Epithelial cell of proximal tubule (primary cell): Measurements from ENCODE around the gene CACFD1. TPM values are rescaled to one million over a fixed set of nuclear protein-coding genes. Genes with fewer than 3 reads are reported as not detected.

Experiments
- DNase-seq: peaks from one replicate; pipeline ENCODE4 v3.0.0-alpha.2; 2011; ENCODE audit warnings: low read depth
- H3K4me3 ChIP-seq: 2 replicates; pipeline ENCODE4 v1.5.1; 2011; ENCODE audit warnings: low read depth, mild to moderate bottlenecking, low read length
- total RNA-seq: library from RNA; depleted of rRNA; stranded (reverse); fragments of >200 nt; gene quantifications from 2 replicates; pipeline ENCODE4 v1.2.3, GENCODE V29; 2015
- TF ChIP-seq, protein P1 (sequence below): conservative IDR thresholded peaks from 2 replicates; pipeline ENCODE4 v1.5.1; 2012; ENCODE audit warnings: low read depth, mild to moderate bottlenecking, low read length

CACFD1 gene
- total RNA-seq, 1 donor from 2014 or later = 11.0 TPM

DNA sequence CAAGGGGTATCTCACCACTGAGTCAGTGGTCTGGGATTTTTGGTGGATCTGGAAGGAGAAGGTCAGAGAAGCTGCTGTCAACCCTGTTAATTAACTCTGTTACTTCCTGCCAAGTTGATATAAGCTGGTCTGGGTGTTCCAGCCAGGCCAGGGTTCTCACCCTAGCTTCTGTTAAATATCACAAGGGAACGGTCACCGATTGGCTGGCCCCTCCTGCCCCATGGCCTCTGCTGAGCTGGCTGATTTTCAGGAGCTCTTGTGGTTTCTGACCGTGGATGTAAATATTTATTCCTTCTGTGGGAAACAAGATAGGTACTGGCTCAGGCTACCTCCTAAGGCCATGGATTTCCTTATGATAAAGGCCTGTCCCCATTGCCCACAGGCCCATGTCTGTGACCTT lies 36.6 kb upstream of the CACFD1 start:
- DNase-seq = no peak
- TF ChIP-seq, protein P1, sequence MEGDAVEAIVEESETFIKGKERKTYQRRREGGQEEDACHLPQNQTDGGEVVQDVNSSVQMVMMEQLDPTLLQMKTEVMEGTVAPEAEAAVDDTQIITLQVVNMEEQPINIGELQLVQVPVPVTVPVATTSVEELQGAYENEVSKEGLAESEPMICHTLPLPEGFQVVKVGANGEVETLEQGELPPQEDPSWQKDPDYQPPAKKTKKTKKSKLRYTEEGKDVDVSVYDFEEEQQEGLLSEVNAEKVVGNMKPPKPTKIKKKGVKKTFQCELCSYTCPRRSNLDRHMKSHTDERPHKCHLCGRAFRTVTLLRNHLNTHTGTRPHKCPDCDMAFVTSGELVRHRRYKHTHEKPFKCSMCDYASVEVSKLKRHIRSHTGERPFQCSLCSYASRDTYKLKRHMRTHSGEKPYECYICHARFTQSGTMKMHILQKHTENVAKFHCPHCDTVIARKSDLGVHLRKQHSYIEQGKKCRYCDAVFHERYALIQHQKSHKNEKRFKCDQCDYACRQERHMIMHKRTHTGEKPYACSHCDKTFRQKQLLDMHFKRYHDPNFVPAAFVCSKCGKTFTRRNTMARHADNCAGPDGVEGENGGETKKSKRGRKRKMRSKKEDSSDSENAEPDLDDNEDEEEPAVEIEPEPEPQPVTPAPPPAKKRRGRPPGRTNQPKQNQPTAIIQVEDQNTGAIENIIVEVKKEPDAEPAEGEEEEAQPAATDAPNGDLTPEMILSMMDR = no peak
- no peak overlapping the region for H3K4me3 ChIP-seq

DNA sequence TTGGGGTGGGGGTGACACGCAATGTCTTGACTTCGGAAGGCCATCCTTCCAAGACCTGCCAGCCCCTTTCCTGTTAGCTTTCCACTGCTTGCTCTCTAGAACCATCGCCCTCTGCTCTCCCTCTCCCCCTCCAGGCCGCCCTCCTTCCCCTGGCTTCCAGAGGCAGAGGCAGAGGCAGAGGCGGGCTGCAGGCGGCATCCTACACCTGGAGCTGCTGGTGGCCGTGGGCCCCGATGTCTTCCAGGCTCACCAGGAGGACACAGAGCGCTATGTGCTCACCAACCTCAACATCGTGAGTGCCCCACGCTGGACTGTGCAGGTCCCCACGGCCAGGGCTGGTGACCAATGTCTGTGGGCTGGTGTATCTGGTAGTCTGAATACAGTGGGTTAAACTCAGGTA lies 35.6 kb upstream of the CACFD1 start:
- H3K4me3 ChIP-seq = no peak overlapping the region
- DNase-seq = no peak
- TF ChIP-seq, protein P1 = no peak

DNA sequence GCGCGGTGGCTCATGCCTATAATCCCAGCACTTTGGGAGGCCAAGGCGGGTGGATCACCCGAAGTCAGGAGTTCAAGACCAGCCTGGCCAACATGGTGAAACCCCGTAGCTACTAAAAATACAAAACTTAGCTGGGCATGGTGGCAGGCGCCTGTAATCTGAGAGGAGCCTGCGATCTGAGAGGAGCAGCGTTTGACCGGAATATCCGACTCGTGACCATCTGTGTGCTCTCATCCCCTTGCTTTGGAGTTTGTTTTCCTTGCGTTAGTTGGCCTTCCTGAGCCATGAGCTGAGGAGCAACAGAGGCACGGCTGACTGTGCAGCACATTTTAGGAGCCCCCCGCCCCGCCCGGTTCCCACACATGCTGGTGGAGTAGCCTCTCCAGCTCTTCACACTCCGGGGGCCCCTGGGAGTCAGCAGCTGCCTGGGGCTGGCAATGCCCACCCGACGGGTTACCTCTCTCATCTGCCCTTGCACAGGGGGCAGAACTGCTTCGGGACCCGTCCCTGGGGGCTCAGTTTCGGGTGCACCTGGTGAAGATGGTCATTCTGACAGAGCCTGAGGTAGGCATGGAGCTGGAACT lies 34.6 kb upstream of the CACFD1 start:
- TF ChIP-seq, protein P1 = no peak

DNA sequence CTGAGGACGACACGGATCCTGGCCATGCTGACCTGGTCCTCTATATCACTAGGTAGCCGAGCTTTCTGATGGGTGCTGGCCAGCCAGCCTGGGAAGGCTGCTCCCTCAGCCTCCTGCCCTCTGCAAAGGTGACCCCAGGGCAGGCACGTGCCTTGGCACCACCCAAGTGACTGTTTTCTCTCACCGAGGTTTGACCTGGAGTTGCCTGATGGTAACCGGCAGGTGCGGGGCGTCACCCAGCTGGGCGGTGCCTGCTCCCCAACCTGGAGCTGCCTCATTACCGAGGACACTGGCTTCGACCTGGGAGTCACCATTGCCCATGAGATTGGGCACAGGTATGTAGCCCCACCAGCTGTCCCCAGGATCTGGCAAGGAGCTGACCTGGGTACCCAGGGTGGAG lies 33.8 kb upstream of the CACFD1 start:
- TF ChIP-seq, protein P1 = no peak
- no peak for DNase-seq
- no peak overlapping the region for H3K4me3 ChIP-seq

More for the DNA sequence above, 34.6 kb upstream of the CACFD1 start:
- DNase-seq = no peak
- no peak overlapping the region for H3K4me3 ChIP-seq

DNA sequence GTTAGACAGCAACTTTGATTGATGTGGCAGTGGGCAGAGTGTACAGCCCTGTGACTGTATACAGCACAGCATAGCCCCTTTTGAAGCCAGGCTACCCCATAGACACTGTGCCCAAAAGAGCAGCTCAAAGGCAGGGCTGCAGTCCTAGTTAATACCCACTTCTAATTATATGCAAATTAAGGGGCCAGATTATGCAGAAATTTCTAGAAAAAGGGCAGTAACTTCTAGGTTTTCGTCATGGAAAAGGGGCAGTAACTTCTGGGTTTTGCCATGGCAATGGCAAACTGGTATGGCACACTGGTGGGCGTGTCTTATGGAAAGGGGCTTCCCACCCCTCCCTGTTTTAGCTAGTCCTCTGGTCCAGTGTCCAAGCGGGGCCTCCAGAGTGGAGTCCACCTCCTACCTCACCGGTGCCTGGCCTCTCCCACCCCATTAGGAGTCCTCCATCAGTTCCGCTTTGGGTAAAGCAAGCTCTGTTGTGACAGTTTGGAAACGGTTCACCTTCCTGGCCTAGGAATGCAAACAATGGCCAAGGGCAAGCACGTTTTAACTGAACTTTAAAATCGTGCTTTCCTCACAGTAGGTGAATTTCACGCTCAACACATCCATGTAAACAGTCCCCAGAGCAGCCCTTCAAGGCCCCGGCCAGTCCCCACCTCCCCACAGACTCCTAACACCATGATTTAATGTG lies 32.0 kb upstream of the CACFD1 start:
- no peak for DNase-seq
- TF ChIP-seq, protein P1 = no peak
- no peak overlapping the region for H3K4me3 ChIP-seq

DNA sequence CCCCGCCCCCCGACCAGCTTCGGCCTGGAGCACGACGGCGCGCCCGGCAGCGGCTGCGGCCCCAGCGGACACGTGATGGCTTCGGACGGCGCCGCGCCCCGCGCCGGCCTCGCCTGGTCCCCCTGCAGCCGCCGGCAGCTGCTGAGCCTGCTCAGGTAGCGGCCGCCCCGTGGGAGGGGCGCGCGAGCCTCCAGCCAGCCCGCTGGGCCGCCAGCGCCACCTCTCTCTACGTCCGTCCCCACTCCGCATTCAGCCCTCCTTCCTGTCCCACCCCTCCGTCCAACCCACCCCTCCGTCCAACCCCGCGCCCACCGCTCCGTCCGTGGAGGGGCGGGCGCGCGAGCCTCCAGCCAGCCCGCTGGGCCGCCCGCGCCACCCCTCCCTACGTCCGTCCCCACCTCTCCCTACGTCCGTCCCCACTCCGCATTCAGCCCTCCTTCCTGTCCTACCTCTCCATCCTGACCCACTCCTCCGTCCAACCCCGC lies 31.1 kb upstream of the CACFD1 start:
- H3K4me3 ChIP-seq = peak overlapping the region; percentile 14
- TF ChIP-seq, protein P1 = no peak
- no peak for DNase-seq

DNA sequence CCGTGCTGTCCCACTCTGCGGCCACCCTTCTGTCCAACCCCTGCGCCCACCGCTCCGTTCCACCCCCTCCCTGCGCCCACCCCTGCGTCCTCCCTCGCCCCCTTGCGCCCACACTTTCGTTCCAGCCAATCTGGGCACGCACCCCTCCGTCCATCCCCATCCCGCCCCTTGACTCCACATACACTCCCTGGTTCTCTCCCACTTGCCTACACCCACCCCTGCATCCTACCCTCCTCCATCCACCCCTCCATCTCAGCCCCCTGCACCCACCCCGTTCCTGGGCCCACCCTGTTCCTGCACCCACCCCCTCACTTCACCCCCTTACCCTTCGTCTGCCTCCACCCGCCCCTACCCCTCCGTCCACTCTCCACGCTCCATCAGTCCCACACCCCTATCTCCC lies 30.6 kb upstream of the CACFD1 start:
- DNase-seq = no peak
- TF ChIP-seq, protein P1 = no peak
- no peak overlapping the region for H3K4me3 ChIP-seq
